Stimulated activated memory B cell treated with anti-CD40 and anti-IgM and Interleukin-4, amounts not matched to agents 10 μg/mL and 1 μg/mL and 100 μg/mL, for 72 hours (primary cell): Measurements from ENCODE around the gene MT1H.
"Not testable (repeated sequence)": the region's sequence is repeated elsewhere in the genome, so short reads cannot be mapped to it uniquely, and the experiment has no call there.

Experiments used
- ATAC-seq: fragments of 150-1000 bp; cut with Tn5 transposase; 2 replicates; pipeline ENCODE4 v1.10.0; 2021
- H3K27ac Mint-ChIP-seq: one replicate; pipeline ENCODE4 v1.8.0; 2022; ENCODE audit warnings: mild to moderate bottlenecking, mixed read lengths
- H3K27me3 Mint-ChIP-seq: one replicate; pipeline ENCODE4 v1.8.0; 2022; ENCODE audit warnings: mixed read lengths
- H3K36me3 Mint-ChIP-seq: one replicate; pipeline ENCODE4 v1.8.0; 2022; ENCODE audit warnings: mixed read lengths
- H3K4me1 Mint-ChIP-seq: one replicate; pipeline ENCODE4 v1.8.0; 2022; ENCODE audit warnings: mixed read lengths
- H3K4me3 Mint-ChIP-seq: one replicate; pipeline ENCODE4 v1.8.0; 2022; ENCODE audit warnings: mild to moderate bottlenecking, moderate library complexity, mixed read lengths
- H3K9me3 Mint-ChIP-seq: one replicate; pipeline ENCODE4 v1.8.0; 2022; ENCODE audit warnings: mixed read lengths

The MT1H gene

DNA sequence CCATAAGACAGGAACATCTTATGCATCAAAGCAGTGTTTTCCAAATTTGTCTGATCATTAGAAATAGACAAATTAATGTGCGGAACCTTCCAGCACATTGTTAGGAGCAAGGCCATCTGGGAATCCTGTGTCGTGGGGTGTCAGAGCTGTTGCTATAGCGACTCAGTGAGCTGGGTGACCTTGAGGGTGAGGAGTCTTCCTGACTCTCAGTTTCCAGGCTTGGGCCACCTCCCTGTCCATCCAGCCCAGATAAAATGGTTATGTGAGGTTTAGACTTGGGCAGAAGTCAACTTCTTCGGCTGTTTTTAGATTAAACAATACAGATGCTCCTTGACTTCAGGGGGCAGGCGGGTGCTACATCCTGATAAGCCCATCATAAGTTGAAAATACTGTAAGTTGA lies 33.2 kb downstream of the MT1H start:
- H3K36me3 Mint-ChIP-seq: no peaks in the 10 kb centered on the region
- H3K4me3 Mint-ChIP-seq: no peak overlapping the region
- H3K9me3 Mint-ChIP-seq: no peaks in the 10 kb centered on the region
- H3K27ac Mint-ChIP-seq: no peak overlapping the region
- H3K27me3 Mint-ChIP-seq: no peaks in the 10 kb centered on the region
- H3K4me1 Mint-ChIP-seq: no peaks in the 10 kb centered on the region
- ATAC-seq: no peak

- Mint-ChIP-seq H3K4me1 (no peaks in the 10 kb centered on the region), H3K9me3 (no peaks in the 10 kb centered on the region), H3K36me3 (no peaks in the 10 kb centered on the region), H3K27ac (no peak overlapping the region), H3K27me3 (no peaks in the 10 kb centered on the region), H3K4me3 (no peak overlapping the region)
- no peak for ATAC-seq
Measured at GRCh38 chr16:56708525-56709442, 39.2 kb downstream of the MT1H start.

DNA sequence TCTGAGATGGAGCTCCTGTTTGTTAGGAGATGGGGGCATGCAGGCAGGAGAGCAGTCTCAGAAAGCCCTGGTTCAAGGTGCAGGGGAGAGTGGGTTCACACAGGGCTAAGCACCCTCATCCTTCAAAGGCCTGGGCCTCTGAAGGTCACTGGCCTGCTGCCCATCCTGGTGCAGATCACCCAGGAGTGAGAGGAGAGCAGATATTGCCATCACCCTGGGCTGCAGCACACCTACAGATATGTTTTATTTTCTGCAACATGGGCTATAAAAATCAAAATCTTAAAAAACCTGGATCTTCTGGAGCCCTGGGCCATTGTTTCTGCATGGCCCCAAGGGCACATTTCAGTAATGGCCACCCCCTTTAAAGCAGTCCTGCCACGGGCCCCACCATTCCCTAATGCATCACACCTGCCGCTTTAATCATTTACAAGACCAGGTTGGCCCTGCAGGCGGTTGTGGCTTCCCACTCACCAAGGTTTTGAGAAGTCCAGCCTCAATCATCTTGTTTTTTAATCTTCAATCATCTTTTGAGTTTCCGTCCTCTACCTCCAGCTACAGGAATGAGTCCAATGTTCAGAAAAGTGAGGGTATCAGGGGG lies 39.9 kb downstream of the MT1H start:
- no peaks in the 10 kb centered on the region for H3K4me1 Mint-ChIP-seq
- H3K27me3 Mint-ChIP-seq: no peaks in the 10 kb centered on the region
- no peak overlapping the region for H3K27ac Mint-ChIP-seq
- no peak for ATAC-seq
- no peaks in the 10 kb centered on the region for H3K9me3 Mint-ChIP-seq
- no peak overlapping the region for H3K4me3 Mint-ChIP-seq
- no peaks in the 10 kb centered on the region for H3K36me3 Mint-ChIP-seq

DNA sequence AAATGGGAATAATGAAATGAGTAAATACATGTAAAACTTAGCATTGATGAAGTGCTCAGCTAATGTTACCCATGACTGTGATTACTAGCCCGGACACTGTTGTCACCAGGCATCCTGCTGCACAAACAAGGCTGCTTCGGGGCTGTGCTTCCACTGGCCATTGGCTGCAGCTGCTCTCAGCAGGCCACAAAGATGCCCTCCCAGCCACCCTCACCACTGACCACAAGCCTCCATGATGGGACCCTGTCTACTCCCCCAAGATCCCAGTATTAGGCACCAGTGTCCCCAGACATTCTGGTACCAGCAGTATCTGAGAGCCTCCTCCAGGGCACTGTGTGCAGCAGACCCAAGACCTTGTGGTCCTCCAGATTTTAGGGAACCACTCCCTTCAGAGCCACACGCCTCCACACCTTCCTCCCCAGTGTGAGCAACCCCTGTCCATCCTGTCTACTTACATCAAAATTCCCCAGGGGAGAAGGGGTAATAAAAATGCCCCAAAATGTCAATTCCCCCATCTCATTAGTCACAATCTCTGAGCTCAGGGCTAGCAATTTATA lies 40.6 kb downstream of the MT1H start:
- H3K4me1 Mint-ChIP-seq: no peaks in the 10 kb centered on the region
- H3K4me3 Mint-ChIP-seq: no peak overlapping the region
- no peak overlapping the region for H3K27ac Mint-ChIP-seq

GRCh38 chr16:56711862-56712261 lies 42.2 kb downstream of the MT1H start:
- Mint-ChIP-seq H3K4me3 (no peak overlapping the region), H3K27me3 (no peaks in the 10 kb centered on the region), H3K9me3 (no peaks in the 10 kb centered on the region), H3K36me3 (no peaks in the 10 kb centered on the region), H3K4me1 (no peaks in the 10 kb centered on the region), H3K27ac (no peak overlapping the region)
- ATAC-seq: no peak

More for the DNA sequence above, 40.6 kb downstream of the MT1H start:
- no peaks in the 10 kb centered on the region for H3K9me3 Mint-ChIP-seq
- ATAC-seq: no peak
- H3K36me3 Mint-ChIP-seq: no peaks in the 10 kb centered on the region
- H3K27me3 Mint-ChIP-seq: no peaks in the 10 kb centered on the region

- no peaks in the 10 kb centered on the region for H3K4me1 Mint-ChIP-seq
- no peak overlapping the region for H3K27ac Mint-ChIP-seq
- no peak overlapping the region for H3K4me3 Mint-ChIP-seq
- no peaks in the 10 kb centered on the region for H3K27me3 Mint-ChIP-seq
- no peaks in the 10 kb centered on the region for H3K9me3 Mint-ChIP-seq
- ATAC-seq: no peak
- H3K36me3 Mint-ChIP-seq: no peaks in the 10 kb centered on the region
Measured at GRCh38 chr16:56713794-56714193, 44.2 kb downstream of the MT1H start.

- H3K9me3 Mint-ChIP-seq: no peaks in the 10 kb centered on the region
- no peaks in the 10 kb centered on the region for H3K36me3 Mint-ChIP-seq
- ATAC-seq: no peak
- H3K27me3 Mint-ChIP-seq: no peaks in the 10 kb centered on the region
- H3K4me3 Mint-ChIP-seq: no peak overlapping the region
- H3K4me1 Mint-ChIP-seq: no peaks in the 10 kb centered on the region
- H3K27ac Mint-ChIP-seq: no peak overlapping the region
Measured at GRCh38 chr16:56715126-56715525, 45.5 kb downstream of the MT1H start.

GRCh38 chr16:56716761-56717160 lies 47.1 kb downstream of the MT1H start:
- Mint-ChIP-seq H3K27ac (no peak overlapping the region), H3K36me3 (no peaks in the 10 kb centered on the region), H3K4me1 (no peaks in the 10 kb centered on the region), H3K9me3 (no peaks in the 10 kb centered on the region), H3K27me3 (no peaks in the 10 kb centered on the region), H3K4me3 (no peak overlapping the region)
- ATAC-seq: no peak

GRCh38 chr16:56717532-56717931 lies 47.9 kb downstream of the MT1H start:
- H3K36me3 Mint-ChIP-seq, H3K27me3 Mint-ChIP-seq, H3K4me1 Mint-ChIP-seq, H3K4me3 Mint-ChIP-seq, H3K9me3 Mint-ChIP-seq, ATAC-seq, H3K27ac Mint-ChIP-seq: not testable (repeated sequence)
